Measurements from ENCODE around the gene ACACB. TPM values are rescaled to one million over a fixed set of nuclear protein-coding genes. Genes with fewer than 3 reads are reported as not detected.

ACACB gene
- total and polyA plus RNA-seq, 2 experiments from 2014 or later, result 6.2 to 15.4 TPM

DNA sequence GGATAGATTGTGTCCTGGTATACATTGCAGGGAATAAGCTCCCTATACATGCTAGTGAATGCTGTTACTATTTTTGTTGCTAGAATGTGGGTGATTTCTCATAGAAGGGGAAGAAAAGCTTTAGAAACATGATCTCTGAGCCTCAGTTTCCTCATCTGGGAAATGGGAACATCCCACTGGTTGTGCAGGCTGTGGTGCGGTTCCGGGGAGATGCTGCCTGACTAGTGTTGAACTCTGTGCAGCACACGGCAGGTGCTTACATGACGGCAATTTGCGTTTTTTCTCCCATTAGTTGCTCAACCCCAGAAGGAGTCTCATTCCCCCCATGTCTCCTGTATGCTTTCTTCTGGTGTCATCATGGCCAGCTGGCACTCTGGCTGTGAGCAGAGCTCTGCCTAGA lies 159.8 kb downstream of the ACACB start (continued):
- TF ChIP-seq, protein P1, sequence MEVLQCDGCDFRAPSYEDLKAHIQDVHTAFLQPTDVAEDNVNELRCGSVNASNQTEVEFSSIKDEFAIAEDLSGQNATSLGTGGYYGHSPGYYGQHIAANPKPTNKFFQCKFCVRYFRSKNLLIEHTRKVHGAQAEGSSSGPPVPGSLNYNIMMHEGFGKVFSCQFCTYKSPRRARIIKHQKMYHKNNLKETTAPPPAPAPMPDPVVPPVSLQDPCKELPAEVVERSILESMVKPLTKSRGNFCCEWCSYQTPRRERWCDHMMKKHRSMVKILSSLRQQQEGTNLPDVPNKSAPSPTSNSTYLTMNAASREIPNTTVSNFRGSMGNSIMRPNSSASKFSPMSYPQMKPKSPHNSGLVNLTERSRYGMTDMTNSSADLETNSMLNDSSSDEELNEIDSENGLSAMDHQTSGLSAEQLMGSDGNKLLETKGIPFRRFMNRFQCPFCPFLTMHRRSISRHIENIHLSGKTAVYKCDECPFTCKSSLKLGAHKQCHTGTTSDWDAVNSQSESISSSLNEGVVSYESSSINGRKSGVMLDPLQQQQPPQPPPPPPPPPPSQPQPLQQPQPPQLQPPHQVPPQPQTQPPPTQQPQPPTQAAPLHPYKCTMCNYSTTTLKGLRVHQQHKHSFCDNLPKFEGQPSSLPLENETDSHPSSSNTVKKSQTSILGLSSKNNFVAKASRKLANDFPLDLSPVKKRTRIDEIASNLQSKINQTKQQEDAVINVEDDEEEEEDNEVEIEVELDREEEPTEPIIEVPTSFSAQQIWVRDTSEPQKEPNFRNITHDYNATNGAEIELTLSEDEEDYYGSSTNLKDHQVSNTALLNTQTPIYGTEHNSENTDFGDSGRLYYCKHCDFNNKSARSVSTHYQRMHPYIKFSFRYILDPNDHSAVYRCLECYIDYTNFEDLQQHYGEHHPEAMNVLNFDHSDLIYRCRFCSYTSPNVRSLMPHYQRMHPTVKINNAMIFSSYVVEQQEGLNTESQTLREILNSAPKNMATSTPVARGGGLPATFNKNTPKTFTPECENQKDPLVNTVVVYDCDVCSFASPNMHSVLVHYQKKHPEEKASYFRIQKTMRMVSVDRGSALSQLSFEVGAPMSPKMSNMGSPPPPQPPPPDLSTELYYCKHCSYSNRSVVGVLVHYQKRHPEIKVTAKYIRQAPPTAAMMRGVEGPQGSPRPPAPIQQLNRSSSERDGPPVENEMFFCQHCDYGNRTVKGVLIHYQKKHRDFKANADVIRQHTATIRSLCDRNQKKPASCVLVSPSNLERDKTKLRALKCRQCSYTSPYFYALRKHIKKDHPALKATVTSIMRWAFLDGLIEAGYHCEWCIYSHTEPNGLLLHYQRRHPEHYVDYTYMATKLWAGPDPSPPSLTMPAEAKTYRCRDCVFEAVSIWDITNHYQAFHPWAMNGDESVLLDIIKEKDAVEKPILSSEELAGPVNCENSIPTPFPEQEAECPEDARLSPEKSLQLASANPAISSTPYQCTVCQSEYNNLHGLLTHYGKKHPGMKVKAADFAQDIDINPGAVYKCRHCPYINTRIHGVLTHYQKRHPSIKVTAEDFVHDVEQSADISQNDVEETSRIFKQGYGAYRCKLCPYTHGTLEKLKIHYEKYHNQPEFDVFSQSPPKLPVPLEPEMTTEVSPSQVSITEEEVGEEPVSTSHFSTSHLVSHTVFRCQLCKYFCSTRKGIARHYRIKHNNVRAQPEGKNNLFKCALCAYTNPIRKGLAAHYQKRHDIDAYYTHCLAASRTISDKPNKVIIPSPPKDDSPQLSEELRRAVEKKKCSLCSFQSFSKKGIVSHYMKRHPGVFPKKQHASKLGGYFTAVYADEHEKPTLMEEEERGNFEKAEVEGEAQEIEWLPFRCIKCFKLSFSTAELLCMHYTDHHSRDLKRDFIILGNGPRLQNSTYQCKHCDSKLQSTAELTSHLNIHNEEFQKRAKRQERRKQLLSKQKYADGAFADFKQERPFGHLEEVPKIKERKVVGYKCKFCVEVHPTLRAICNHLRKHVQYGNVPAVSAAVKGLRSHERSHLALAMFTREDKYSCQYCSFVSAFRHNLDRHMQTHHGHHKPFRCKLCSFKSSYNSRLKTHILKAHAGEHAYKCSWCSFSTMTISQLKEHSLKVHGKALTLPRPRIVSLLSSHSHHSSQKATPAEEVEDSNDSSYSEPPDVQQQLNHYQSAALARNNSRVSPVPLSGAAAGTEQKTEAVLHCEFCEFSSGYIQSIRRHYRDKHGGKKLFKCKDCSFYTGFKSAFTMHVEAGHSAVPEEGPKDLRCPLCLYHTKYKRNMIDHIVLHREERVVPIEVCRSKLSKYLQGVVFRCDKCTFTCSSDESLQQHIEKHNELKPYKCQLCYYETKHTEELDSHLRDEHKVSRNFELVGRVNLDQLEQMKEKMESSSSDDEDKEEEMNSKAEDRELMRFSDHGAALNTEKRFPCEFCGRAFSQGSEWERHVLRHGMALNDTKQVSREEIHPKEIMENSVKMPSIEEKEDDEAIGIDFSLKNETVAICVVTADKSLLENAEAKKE (CRISPR knock-in tag; IDR thresholded peaks at IDR 0.05), result no peak
- TF ChIP-seq EZH2 (IDR thresholded peaks at IDR 0.05; ENCODE audit: low read depth, unreplicated experiment) (no peak), POLR2AphosphoS5 (IDR thresholded peaks at IDR 0.05; ENCODE audit: low read depth) (no peak), ZNF114 (CRISPR knock-in tag; IDR thresholded peaks at IDR 0.05) (no peak), STAT1 (IDR thresholded peaks at IDR 0.05; ENCODE audit: unreplicated experiment) (no peak), JUNB (IDR thresholded peaks at IDR 0.05; ENCODE audit: unreplicated experiment) (no peak)
- TF ChIP-seq, protein P2, sequence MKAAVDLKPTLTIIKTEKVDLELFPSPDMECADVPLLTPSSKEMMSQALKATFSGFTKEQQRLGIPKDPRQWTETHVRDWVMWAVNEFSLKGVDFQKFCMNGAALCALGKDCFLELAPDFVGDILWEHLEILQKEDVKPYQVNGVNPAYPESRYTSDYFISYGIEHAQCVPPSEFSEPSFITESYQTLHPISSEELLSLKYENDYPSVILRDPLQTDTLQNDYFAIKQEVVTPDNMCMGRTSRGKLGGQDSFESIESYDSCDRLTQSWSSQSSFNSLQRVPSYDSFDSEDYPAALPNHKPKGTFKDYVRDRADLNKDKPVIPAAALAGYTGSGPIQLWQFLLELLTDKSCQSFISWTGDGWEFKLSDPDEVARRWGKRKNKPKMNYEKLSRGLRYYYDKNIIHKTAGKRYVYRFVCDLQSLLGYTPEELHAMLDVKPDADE (IDR thresholded peaks at IDR 0.05), result no peak

DNA sequence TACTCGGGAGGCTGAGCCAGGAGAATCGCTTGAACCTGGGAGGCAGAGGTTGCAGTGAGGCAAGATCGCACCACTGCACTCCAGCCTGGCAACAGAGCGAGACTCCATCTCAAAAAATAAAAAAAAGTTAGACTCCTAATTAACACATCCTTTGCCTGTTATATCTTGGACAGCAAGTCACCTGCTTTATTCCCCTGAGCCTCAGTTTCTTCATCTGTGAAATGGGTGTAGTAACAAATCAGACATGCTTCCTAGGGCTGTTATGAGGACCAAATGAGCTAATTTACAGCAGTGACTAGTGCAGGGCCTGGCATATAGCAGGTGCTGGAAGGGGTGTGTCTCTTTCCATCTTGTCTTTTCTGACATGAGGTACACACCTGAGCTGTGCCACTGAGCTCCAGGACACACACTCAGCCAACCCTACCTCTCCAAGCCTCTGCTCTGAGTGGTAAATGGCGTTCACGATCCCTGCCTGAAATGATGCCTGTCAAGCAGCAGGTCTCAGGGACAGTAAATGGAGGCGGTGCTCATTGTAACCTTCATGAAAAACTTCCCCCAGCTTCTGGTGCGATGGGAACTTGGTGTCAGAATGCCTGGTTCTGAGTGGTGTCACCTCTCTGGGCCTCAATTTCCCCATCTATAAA lies 161.0 kb downstream of the ACACB start:
- DNase-seq (ENCODE audit: low spot score) (no peak), ATAC-seq (no peak)
- Mint-ChIP-seq H3K9me3 (no peaks in the 10 kb centered on the region; the same call in 2 of the 3 replicates), H3K4me3 (no peak overlapping the region), H3K27me3 (ENCODE audit: insufficient read depth, low read depth, poor library complexity) (peaks cover 12% of the 10 kb centered on the region), H3K4me1 (peaks cover 19% of the 10 kb centered on the region), H3K27ac (no peak overlapping the region), H3K36me3 (ENCODE audit: low read depth) (no peaks in the 10 kb centered on the region)
- H3K27ac ChIP-seq (ENCODE audit: low read depth), result no peak overlapping the region
- H4K20me1 ChIP-seq (replicated peaks; ENCODE audit: insufficient read depth), result no peaks in the 10 kb centered on the region
- H3K4me3 ChIP-seq, result no peak overlapping the region
- peaks cover 6% of the 10 kb centered on the region; the same call in 1 of the 2 replicates for H3K4me1 ChIP-seq (ENCODE audit: insufficient read depth)
- H3F3A ChIP-seq (replicated peaks; ENCODE audit: low read depth), result no peaks in the 10 kb centered on the region
- H3K9me2 ChIP-seq (ENCODE audit: insufficient read depth), result no peaks in the 10 kb centered on the region
- peak overlapping the region; percentile 81; the same call in 1 of the 2 replicates for H2AFZ ChIP-seq
- no peak overlapping the region for H3K4me2 ChIP-seq
- H3K79me2 ChIP-seq (replicated peaks; ENCODE audit: insufficient read depth), result no peaks in the 10 kb centered on the region
- H3K36me3 ChIP-seq (ENCODE audit: insufficient read depth), result no peaks in the 10 kb centered on the region
- TF ChIP-seq JUNB (IDR thresholded peaks at IDR 0.05; ENCODE audit: unreplicated experiment) (no peak), ZNF331 (CRISPR knock-in tag; IDR thresholded peaks at IDR 0.05; ENCODE audit: low read depth) (no peak), NANOG (IDR thresholded peaks at IDR 0.05; ENCODE audit: borderline replicate concordance) (no peak), STAT1 (IDR thresholded peaks at IDR 0.05; ENCODE audit: unreplicated experiment) (no peak), CREB1 (CRISPR knock-in tag; IDR thresholded peaks at IDR 0.05; ENCODE audit: low read depth) (no peak), EZH2phosphoT487 (IDR thresholded peaks at IDR 0.05; ENCODE audit: unreplicated experiment) (no peak), POLR2AphosphoS5 (IDR thresholded peaks at IDR 0.05; ENCODE audit: low read depth) (no peak)
- H3K27me3 ChIP-seq (ENCODE audit: insufficient read depth), result no peaks in the 10 kb centered on the region

Measured in GM23338 (cell line).